Thyroid gland (tissue), 4 donors: ENCODE results near the gene SKI. TPM values are rescaled to one million over a fixed set of nuclear protein-coding genes. Genes with fewer than 3 reads are reported as not detected.

ENCODE experiments used
- DNase-seq, 2 donors: peaks; one replicate each; pipeline ENCODE4 v3.0.0-alpha.2; 2019
- H3K27ac ChIP-seq, 3 donors: fragments of 200-600 bp; sonication (generic); 1 replicate in 2 of 3; 2 replicates in 1 of 3; pipeline ENCODE4 v1.5.1; 2016 to 2019; ENCODE audit warnings: mild to moderate bottlenecking in 1 of 3, moderate library complexity in 1 of 3
- H3K27me3 ChIP-seq: fragments of 200-600 bp; sonication (generic); one replicate; pipeline ENCODE4 v1.5.1; 2019
- H3K36me3 ChIP-seq, 2 donors: fragments of 200-600 bp; sonication (generic); one replicate each; pipeline ENCODE4 v1.5.1; 2016 to 2019
- H3K4me1 ChIP-seq, 2 donors: fragments of 200-600 bp; sonication (generic); one replicate each; pipeline ENCODE4 v1.5.1; 2017 to 2019
- H3K4me3 ChIP-seq, 3 donors: fragments of 200-600 bp; sonication (generic); replicated peaks in 1 of 3; 1 replicate in 2 of 3; 2 replicates in 1 of 3; pipeline ENCODE4 v1.5.1; 2016; ENCODE audit warnings: mild to moderate bottlenecking in 1 of 3
- H3K9me3 ChIP-seq: fragments of 200-600 bp; sonication (generic); one replicate; pipeline ENCODE4 v1.5.1; 2017
- POLR2A ChIP-seq, 2 donors: fragments of 450-650 bp; IDR thresholded peaks; one replicate each; pipeline ENCODE4 v1.6.1; 2017; ENCODE audit warnings: antibody characterized with exemption in 2 of 2, mild to moderate bottlenecking in 2 of 2, moderate library complexity in 1 of 2
- WGBS, 2 donors: methylation state at CpG; one replicate each; pipeline ENCODE4 v1.1.5; 2017; 5-methylcytosine and 5-hydroxymethylcytosine counted together
- intact Hi-C: fragments of 100-400 bp; cut with DNase I; formaldehyde crosslinking; loops from one replicate; pipeline ENCODE4 v1.15.1; 2023
- total RNA-seq, 4 donors: library from RNA; depleted of rRNA; stranded (reverse); fragments of >200 nt; gene quantifications; one replicate each; pipeline ENCODE4 v1.2.3, GENCODE V29; 2016
- TF ChIP-seq, protein P1 (sequence below), 6 experiments: fragments of 200-600 bp in 3 of 6; fragments of 450-650 bp in 3 of 6; sonication (generic) in 3 of 6; IDR thresholded peaks; one replicate each; pipeline ENCODE4 v1.5.1; 2016 to 2019; ENCODE audit warnings: antibody characterized with exemption in 6 of 6, mild to moderate bottlenecking in 2 of 6, inconsistent platforms in 1 of 6, moderate library complexity in 1 of 6

SKI gene
- total RNA-seq, 4 donors from 2014 or later, result 31.4 to 59.6 (median 39.9) TPM

DNA sequence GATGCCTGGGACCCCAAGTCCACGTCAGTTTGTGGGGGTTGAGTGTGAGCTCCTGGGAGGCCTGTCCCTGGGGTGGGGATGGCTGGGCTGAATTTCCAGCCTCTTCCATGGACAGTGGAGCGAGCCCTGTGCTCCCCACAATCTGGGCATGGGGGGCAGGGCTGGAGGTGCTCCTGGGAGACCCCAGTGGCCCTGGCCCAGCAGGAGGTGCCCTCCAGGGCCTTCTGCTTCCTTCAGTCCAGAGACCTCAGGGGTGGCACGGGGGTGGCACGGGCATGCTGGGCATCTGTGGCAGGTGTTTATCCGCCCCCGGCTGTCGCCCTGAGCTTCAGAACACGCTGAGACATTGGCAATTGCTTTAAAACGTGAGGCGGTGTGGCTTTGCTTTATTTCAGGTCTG lies 122.4 kb downstream of the SKI start:
- Histone ChIP-seq H3K27me3 (no peaks in the 10 kb centered on the region), H3K36me3 (no peaks in the 10 kb centered on the region), H3K4me1 (no peaks in the 10 kb centered on the region), H3K9me3 (no peaks in the 10 kb centered on the region), H3K27ac (no peak overlapping the region), H3K4me3 (no peak overlapping the region)
- TF ChIP-seq, protein P1, sequence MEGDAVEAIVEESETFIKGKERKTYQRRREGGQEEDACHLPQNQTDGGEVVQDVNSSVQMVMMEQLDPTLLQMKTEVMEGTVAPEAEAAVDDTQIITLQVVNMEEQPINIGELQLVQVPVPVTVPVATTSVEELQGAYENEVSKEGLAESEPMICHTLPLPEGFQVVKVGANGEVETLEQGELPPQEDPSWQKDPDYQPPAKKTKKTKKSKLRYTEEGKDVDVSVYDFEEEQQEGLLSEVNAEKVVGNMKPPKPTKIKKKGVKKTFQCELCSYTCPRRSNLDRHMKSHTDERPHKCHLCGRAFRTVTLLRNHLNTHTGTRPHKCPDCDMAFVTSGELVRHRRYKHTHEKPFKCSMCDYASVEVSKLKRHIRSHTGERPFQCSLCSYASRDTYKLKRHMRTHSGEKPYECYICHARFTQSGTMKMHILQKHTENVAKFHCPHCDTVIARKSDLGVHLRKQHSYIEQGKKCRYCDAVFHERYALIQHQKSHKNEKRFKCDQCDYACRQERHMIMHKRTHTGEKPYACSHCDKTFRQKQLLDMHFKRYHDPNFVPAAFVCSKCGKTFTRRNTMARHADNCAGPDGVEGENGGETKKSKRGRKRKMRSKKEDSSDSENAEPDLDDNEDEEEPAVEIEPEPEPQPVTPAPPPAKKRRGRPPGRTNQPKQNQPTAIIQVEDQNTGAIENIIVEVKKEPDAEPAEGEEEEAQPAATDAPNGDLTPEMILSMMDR (IDR thresholded peaks at IDR 0.05), result no peak
- no peak for TF ChIP-seq POLR2A (IDR thresholded peaks at IDR 0.05)
- no peak for DNase-seq
- intact Hi-C loops, result no loop called here
- 81 to 84% methylated on average over 7 to 10 of the region's 10 CpGs for WGBS, 2 donors

DNA sequence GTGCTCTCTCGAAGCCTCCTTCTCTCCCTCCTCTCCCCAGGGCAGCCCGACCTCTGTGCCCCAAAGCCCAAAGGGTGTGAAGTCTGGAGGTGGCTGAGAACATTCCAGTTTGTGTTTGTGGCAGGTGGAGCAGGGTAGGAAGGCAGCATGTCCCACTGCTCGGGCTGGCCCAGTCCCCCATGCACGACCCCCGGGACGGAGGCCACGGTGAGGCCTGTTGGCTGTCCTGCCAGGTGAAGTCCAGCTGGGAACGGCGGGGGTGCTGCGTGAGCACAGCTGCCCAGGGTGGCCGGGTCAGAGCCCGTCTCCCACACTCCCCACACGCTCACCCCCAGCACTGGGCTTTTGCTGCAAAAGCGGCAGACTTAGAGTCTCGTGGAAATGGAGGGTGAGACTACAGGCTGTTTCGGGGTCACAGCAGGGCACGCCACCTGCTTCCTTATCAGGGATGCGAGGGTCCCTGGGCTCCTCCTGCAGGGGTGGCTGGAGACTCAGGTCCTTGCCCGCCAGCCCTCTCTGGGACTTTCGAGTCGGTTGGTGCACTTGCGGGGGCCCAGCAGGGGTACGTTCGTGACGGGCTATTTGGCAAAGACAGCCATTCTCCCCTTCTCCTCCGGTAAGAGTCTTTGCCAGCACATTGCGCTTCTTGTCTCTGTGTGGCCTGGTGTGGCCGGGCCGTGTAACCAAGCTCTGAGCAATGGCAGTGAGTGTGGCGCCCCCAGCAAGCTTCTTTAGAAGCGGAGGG lies 123.0 kb downstream of the SKI start:
- DNase-seq, result no peak
- Histone ChIP-seq H3K36me3 (no peaks in the 10 kb centered on the region), H3K4me3 (no peak overlapping the region), H3K27ac (no peak overlapping the region), H3K4me1 (no peaks in the 10 kb centered on the region), H3K9me3 (no peaks in the 10 kb centered on the region), H3K27me3 (no peaks in the 10 kb centered on the region)
- WGBS, 2 donors, result 80 to 89% methylated on average over 23 to 29 of the region's 31 CpGs
- intact Hi-C loops, result no loop called here
- TF ChIP-seq POLR2A (IDR thresholded peaks at IDR 0.05), result no peak
- TF ChIP-seq, protein P1 (IDR thresholded peaks at IDR 0.05), result no peak

DNA sequence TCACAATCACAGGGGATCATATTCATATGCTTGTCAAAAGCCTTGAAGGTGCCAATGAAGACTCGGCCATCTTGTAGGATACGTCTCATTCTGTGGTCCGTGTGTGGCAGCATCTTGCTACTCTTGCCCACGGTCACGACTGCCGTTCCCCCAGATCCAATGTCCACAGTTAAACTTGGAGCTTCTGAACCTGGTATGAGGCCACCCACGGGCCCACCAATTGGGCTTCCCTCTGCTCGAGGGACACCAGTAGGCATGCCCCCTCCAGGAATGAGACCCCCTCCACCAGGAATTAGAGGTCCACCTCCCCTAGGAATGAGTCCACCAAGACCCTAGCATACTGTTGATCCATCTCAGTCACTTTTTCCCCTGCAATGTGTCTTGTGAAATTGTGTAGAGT lies 123.6 kb downstream of the SKI start:
- no peaks in the 10 kb centered on the region for H3K36me3 ChIP-seq
- TF ChIP-seq, protein P1 (IDR thresholded peaks at IDR 0.05), result no peak
- TF ChIP-seq POLR2A (IDR thresholded peaks at IDR 0.05), result no peak
- no peak for DNase-seq
- no peaks in the 10 kb centered on the region for H3K9me3 ChIP-seq
- H3K27ac ChIP-seq, result no peak overlapping the region
- H3K4me3 ChIP-seq, result no peak overlapping the region
- no peaks in the 10 kb centered on the region for H3K4me1 ChIP-seq
- intact Hi-C loops, result no loop called here
- WGBS, 2 donors, result 88 to 97% methylated on average over 8 of the region's 8 CpGs
- H3K27me3 ChIP-seq, result no peaks in the 10 kb centered on the region

DNA sequence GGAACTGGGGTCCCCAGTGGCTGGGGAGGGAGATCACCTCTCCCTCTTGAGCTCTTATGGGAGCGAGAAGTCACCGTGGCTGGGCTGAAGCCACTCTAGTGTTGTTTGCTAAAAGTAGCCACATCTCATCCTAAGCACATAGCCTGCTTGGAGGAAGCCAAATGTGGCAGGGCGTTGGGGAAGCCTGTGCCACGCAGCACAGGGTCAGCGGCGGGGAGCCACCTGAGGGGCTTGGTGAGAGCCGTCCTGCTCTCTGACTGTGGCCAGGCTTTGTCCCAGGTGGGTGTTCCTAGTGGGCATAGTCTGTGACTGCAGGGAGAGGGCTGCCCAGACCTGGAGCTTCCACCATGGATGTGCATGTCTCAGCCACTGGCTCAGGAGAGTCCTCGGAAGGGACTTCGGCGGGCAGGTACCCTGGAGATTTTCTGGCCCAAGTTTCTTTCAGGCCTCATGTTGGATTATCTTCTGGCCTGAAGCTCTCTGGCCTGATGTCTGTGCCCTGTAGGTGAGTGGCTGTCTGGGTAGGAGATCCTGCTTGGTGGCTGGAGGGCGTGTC lies 124.3 kb downstream of the SKI start:
- no peaks in the 10 kb centered on the region for H3K36me3 ChIP-seq
- 94 to 96% methylated on average over 11 of the region's 11 CpGs for WGBS, 2 donors
- no peaks in the 10 kb centered on the region for H3K27me3 ChIP-seq
- H3K9me3 ChIP-seq, result no peaks in the 10 kb centered on the region
- DNase-seq, result no peak
- H3K4me3 ChIP-seq, result no peak overlapping the region
- no peak for TF ChIP-seq POLR2A (IDR thresholded peaks at IDR 0.05)
- TF ChIP-seq, protein P1 (IDR thresholded peaks at IDR 0.05), result no peak
- no peak overlapping the region for H3K27ac ChIP-seq
- H3K4me1 ChIP-seq, result no peaks in the 10 kb centered on the region
- intact Hi-C loops, result no loop called here

DNA sequence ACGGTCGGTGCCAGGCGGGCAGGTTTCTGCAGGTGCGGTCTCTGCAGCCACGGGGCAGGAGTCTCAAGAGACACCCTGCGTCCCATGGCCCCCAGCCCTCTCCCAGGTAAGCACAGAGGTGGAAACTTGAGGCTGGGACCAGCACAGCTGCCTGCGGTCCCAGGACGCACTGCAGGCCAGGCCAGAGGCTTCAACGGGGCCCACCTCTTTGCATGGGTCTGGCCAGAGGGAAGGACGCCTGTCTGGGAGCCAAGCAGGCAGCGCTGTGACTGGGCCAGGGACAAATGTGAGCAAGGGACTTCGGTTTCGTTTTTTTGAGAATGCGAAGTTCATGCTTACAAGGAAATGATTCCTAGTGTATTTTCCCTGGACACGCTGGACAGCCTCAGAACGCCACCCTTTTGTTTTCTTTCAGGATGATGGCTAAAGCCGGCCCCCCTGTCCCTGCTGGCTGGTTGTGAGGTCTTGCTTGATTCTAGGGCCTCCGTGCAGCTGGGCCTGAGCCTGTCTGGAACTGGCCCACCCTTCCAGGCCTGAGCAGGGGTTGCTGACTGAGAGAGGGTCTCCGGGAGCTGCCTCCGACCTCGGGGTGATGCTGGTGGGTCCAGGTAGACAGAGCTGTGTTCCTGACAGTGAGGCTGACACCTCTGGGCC lies 124.9 kb downstream of the SKI start:
- H3K27me3 ChIP-seq, result no peaks in the 10 kb centered on the region
- H3K4me3 ChIP-seq, result no peak overlapping the region
- H3K27ac ChIP-seq, result no peak overlapping the region
- H3K36me3 ChIP-seq, result no peaks in the 10 kb centered on the region
- TF ChIP-seq, protein P1 (IDR thresholded peaks at IDR 0.05), result no peak
- no peak for TF ChIP-seq POLR2A (IDR thresholded peaks at IDR 0.05)
- no peak for DNase-seq
- H3K4me1 ChIP-seq, result no peaks in the 10 kb centered on the region
- intact Hi-C loops, result no loop called here
- no peaks in the 10 kb centered on the region for H3K9me3 ChIP-seq
- 78 to 85% methylated on average over 15 to 21 of the region's 21 CpGs for WGBS, 2 donors
